HG03432 (cell line): ENCODE results near the gene PIANP.
"Not testable (repeated sequence)": the region's sequence is repeated elsewhere in the genome, so short reads cannot be mapped to it uniquely, and the experiment has no call there.

Experiments used
- ATAC-seq: cut with Tn5 transposase; IDR thresholded peaks from one replicate; pipeline ENCODE4 v1.9.1; 2021; ENCODE audit warnings: mild to moderate bottlenecking, moderate library complexity; ENCODE audit not compliant: unreplicated experiment

The PIANP gene, protein sequence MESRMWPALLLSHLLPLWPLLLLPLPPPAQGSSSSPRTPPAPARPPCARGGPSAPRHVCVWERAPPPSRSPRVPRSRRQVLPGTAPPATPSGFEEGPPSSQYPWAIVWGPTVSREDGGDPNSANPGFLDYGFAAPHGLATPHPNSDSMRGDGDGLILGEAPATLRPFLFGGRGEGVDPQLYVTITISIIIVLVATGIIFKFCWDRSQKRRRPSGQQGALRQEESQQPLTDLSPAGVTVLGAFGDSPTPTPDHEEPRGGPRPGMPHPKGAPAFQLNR

DNA sequence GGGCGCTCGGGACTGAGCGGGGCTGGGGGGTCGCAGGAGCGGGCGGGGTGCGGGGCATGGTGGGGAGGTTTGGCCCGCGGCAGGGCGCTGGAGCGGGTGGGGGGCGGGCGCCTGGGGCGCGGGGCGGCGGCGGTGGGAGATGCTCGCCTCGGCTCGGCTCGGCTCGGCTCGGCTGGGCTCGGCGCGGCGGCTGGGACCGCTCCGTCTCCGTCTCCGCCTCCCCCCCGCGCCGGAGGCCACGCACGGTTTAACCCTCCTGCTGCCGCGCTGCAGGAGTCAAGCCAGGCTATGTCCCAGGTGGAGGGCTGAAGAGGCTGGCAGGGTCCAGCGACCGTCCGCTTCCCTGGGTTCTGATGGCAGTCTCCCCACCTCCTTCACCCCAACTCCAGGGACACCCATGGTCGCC is at the start of gene PIANP:
Gene PIANP, minus strand, starts transcription at position 170 of the 406 bp plus-strand sequence. CDS start 2,754 bp downstream, outside the sequence.
- no peak for ATAC-seq

DNA sequence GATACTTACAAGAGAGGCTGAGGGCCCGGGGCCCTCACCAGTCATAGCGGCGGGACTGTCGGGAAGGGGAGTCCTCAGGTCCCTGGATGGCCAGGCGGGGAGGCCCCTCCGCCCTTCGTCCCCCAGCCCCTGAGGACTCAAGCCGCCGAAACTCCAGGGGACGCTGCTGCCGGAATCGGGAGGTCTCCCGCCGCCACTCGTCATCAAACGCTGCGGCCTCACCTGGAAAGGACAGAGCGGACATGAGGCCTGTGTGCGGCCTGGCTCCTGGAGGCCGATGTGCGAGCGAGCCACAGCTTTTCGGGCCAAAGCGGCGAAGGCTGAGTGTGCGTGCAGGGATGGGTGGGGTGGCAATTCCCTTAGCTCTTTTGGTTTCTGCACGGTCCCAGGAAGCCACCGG is 48.1 kb upstream of the PIANP start:
- no peak for ATAC-seq

DNA sequence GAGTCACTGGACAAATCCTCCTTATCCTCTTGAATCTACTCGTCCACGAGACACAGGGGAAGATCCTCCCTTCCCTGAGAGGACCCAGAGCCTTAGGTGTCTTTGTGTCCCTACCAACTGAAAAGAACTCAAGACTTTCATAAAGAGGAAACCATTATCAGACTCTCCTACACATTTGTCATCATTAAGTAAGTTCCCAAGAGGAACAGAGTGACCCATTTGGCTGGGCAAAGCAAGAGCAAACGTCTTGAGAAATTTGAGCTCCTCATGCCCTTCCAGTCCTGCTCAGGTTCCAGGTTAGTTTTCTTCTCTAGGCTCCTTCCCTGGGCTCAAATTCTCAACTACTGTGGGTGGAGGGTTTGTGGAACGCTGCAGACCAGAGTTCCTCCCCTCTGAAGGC is 46.6 kb upstream of the PIANP start:
- no peak for ATAC-seq

DNA sequence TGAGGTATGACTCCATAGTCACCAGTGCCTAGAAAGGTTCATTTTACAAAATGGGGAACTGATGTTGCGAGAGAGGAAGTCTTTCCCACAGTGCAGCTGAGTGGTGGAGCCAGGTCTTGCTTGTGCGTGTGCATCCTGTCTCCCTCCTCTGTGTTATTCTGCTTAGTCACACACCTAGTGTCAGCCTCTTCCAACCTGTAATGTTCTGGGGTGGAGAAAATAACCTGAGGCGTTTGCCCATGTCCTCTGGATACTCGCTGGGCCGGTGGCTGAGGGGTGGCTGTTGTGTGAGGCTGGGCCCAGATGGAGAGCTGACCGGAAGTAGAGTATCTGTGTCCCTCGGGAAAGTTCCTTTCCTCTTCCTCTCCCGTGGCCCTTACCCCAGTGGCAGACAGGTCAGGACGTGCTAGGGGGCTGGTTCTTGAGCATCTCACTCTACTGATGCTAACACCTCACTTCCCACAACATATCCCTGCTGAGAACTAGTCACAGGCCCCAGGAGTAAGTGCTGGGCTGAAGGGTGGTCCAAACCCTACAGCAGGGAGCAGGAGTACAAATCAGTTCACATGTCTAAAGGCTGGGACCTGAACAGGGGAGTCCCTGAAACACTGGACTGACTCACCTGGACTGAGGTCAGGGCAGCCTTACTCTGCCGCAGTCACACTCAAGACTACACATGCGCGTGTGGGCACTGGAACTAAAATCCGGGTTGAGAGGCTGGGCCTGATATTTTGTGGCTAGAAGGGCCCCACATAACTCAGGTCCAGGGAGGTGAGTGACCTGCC is 45.3 kb upstream of the PIANP start:
- ATAC-seq: no peak

DNA sequence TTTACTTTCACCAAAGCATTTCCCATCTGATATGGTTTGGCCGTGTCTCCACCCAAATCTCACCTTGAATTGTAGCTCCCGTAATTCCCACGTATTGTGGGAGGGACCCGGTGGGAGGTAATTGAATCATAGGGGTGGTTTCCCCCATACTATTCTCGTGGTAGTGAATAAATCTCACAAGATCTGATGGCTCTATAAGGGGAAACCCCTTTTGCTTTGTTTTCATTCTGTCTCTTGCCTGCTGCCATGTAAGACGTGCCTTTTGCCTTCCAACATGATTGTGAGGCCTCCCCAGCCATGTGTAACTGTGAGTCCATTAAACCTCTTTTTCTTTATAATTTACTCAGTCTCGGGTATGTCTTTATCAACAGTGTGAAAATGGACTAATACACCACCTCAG is 42.7 kb upstream of the PIANP start:
- ATAC-seq: not testable (repeated sequence)

DNA sequence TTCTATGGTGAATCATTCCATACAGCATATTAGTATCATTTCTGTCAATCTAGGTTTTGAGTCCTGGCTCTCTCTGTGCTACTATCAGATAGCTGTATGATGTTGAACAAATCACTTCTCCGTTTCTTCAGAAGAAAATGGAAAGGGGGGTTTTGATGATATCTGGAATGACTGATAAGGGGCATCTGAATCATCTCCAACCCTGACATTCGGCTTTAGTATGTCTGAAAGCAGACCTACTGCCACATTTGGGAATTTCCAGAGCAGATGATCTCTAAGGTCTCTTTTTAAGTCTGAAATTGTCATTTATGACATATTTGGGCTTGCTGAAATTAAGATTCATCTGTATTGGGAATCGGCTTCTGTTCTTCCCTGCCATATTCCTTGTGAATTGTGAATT is 42.2 kb upstream of the PIANP start:
- no peak for ATAC-seq

DNA sequence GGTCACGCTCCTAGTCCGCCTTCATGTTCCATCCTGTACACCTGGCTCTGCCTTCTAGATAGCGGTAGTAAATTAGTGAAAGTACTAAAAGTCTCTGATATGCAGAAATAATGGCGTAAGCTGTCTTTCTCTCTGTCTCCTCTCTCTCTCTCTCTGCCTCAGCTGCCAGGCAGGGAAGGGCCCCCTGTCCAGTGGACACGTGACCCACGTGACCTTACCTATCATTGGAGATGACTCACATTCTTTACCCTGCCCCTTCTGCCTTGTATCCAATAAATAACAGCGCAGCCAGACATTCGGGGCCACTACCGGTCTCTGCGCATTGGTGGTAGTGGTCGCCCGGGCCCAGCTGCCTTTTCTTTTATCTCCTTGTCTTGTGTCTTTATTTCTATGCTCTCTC is 41.5 kb upstream of the PIANP start:
- ATAC-seq: not testable (repeated sequence)

DNA sequence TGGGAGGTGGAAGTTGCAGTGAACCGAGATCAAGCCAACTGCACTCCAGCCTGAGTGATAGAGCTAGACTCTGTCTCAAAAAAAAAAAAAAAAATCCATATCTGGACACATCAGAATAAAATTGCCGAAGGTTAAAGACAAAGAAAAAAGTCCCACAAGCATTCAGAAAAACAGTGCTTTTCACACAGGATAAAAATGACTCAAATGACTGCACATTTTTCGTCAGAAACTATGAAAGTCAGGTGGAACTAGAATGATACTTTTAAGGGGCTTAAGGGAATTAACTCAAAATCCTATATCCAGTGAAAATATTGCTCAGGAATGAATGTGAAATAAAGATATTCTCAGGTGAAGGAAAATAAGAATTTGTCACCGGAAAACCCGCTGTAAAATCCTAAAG is 36.1 kb upstream of the PIANP start:
- ATAC-seq: no peak

DNA sequence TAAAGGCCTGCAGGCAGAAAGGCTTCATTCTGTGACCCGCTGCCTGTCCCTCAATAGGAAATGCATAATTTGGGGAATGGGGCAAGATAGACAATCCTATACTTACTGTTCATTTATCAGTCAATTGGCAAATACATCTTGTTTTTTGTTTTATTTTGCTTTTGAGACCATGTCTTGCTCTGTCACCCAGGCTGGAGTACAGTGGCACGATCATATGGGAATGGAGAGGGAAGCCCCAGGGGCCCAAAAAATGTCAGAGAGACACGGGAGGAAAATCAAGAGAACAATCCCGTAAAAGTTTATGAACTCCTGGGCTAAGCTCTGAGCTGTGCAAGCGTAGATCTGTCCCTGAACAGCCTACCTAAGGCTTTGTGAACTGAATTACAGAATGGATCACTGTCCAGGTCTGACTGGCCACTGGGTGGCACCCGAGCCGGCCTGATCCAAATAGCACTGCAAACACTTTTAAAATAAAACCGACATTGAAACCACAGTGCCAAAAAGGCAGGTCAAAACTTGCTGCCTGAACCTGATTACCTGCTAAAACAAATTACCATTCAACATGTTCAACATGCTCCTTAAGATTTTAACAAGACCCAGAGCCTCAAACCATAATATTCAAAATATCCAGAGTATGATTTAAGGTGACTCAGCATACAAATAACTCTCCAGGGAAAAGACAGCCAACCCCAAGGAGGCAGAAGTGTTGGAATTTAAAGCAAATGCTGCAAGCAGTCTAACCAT is 35.0 kb upstream of the PIANP start:
- no peak for ATAC-seq

DNA sequence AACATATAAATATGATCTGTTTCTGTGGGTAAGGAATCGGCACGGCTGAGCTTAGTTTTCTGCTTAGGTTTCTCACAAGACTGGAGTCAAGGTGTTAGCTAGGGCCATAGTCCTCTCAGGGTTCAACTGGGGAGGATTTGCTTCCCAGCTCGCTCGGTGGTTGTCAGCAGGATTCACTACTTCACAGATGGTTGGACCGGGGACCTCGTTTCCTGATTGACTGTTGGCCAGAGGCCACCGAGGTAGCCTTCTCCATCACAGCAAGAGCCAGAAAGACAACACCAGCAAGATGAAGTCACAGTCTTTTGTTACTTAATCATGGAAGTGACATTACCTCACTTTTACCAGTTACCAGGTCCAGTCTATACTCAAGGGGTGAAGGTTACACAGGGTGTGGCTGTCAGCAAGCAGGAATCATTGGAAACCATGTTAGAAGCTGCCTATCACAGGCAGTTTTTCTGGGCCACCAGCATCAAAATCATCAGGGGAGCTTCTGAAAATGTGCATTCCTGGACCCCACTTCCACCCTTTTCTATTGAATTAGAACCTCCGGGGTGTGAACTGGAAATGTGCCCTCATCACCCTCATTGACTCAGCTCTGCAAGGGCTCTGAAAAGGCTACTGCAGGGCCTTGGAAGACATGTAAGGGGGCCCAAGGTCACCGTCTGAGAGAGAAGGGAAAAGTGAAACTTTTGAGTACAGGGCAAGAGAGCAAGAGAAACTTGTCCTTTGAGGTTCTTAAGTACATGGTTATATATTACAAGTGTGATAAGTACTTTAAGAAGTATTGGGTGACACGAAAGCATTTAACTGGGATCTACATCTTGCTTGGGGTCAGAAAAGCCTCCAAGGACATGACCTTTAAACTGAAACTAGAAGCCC is 34.1 kb upstream of the PIANP start:
- ATAC-seq: no peak

DNA sequence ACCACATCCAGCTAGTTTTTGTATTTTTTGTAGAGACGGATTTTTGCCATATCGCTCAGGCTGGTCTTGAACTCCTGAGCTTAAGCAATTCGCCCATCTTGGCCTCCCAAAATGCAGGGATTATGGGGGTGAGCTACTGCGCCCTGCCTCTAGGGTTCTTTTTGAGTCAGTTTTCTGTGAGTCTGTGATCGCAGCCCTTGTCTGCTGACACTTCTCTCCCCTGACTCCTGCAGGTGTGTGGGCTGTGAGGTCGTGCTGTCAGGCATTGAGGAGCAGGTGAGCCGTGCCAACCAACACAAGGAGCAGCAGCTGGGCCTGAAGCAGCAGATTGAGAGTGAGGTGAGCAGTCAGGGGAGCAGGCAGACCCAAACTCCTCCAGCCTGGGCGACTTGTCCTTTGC is 29.6 kb upstream of the PIANP start:
- no peak for ATAC-seq

DNA sequence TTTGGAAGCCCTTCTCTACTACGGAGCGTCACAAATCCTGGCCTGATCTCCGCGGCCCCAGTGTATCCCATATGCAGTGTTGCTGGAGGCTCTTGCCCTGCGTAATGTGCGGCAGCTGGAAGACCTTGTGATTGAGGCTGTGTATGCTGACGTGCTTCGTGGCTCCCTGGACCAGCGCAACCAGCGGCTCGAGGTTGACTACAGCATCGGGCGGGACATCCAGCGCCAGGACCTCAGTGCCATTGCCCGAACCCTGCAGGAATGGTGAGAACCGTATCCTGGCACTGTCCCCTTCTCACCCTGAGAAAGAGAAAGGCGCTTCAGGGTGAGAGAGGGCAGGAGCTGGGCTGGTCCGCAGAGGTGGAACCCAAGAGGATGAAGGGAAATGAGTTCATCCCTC is 28.6 kb upstream of the PIANP start:
- no peak for ATAC-seq

DNA sequence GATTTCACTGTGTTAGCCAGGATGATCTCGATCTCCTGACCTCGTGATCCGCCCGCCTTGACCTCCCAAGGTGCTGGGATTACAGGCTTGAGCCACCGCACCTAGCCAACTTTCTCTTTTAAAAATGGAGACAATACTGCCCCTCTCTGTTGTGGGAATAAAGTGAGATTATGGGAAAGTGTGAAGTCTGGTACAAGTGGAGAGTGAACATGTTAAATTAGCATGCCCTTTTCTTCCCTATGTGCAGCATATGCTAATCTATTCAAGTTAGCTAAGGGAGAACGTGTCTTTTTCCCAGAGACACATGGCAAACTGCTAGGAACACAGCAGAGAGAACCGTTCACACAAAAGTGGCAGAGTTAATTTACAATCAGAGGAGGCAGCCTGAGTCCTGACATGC is 24.7 kb upstream of the PIANP start:
- ATAC-seq: no peak

DNA sequence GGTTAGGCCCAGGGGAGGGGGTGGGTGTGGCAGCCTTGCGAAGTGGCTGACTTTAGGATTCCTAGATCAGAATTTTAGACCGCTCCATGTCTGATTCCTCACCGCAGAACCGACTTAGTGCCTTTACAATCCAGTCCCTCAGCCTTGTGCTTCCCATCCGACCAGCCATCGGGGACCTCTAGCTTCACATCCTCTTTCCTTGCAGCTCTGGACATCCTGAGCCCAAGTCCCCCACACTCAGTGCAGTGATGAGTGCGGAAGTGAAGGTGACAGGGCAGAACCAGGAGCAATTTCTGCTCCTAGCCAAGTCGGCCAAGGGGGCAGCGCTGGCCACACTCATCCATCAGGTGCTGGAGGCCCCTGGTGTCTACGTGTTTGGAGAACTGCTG is 23.8 kb upstream of the PIANP start:
- peak; percentile 27 for ATAC-seq

DNA sequence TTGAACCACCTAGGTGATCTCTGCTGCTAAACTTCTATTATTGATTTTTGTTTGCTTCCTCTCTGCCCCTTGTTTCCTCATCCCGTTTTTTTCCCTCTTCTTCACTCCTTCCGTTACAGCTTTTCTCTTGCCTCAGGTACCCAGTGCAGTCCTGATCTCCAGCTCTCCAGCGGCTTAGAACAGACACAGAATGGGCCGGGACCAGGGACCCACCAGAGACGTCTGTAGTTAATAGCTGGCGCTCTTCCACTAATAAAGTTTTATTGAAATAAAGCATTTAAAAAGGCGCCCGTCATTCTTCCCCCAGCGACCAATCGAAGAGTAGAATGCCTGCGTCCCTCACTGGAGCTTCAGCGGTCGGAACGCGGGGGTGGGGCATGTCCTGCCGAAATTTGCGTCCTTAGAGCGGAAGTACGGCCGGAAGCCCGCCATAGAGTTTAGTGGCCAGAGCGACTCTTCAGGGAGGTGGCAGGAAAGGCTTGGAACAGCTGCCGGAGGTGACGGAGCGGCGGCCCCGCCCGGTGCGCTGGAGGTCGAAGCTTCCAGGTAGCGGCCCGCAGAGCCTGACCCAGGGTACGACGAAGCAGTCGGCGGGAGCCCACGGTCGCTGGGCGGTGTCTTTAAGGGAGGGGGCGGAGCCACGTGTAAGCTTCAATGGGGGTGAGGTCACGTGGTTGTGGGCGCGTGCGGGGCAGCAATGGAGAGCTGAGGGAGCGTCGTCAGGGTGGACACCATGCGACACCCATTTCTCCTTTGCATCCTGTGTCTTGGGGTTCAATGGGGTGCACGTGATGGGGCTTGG is 23.2 kb upstream of the PIANP start, which contains the start of gene COPS7A:
Gene COPS7A, plus strand, starts transcription at position 440 of the 802 bp plus-strand sequence. CDS start 611 bp downstream, outside the sequence.
- ATAC-seq: peak; percentile 95

DNA sequence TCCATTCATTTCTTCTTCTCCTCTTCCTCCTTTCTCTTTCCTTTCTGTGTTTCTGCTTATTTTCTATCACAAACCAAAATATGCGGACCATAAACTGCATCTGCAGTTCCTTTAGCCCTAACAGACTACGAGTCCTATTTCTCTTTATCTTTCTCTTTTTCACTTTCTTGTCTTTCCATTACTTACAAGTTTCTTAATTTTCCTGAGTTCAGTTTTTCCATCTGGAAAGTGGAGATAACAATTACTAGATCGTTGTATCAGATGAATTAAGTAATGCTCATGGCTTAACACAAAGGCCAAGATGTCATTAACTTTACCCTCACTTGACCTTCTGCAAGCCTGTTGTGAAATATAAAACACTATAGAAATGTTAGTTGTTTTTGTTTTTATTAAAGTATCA is 22.2 kb upstream of the PIANP start:
- ATAC-seq: no peak

DNA sequence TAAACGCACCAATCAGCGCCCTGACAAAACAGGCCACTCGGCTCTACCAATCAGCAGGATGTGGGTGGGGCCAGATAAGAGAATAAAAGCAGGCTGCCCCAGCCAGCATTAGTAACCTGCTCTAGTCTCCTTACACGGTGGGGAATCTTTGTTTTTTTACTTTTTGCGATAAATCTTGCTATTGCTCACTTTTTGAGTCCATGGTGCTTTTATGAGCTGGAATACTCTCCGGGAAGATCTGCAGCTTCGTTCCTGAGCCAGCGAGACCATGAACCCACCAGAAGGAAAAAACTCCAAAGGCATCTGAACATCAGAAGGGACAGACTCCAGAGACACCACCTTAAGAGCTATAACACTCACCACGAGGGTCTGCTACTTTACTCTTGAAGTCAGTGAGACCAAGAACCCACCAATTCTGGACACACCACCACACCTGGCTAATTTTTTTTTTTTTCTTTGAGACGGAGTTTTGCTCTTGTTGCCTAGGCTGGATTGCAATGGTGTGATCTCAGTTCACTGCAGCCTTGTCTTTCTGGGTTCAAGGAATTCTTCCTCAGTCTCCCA is 16.3 kb upstream of the PIANP start:
- ATAC-seq: no peak

DNA sequence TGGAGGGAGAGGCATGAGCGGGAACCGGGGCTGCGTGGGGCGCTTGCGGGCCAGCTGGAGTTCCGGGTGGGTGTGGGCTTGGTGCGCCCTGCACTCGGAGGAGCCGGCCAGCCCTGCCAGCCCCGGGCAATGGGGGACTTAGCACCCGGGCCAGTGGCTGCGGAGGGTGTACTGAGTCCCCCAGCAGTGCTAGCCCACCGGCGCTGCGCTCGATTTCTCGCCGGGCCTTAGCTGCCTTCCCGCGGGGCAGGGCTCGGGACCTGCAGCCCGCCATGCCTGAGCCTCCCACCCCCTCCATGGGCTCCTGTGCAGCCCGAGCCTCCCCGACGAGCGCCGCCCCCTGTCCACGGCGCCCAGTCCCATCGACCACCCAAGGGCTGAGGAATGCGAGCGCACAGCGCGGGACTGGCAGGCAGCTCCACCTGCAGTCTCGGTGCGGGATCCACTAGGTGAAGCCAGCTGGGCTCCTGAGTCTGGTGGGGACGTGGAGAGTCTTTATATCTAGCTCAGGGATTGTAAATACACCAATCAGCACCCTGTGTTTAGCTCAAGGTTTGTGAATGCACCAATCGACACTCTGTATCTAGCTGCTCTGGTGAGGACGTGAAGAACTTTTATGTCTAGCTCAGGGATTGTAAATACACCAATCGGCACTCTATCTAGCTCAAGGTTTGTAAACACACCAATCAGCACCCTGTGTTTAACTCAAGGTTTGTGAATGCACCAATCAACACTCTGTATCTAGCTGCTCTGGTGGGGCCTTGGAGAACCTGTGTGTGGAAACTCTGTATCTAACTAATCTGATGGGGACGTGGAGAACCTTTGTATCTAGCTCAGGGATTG is 15.6 kb upstream of the PIANP start:
- not testable (repeated sequence) for ATAC-seq

DNA sequence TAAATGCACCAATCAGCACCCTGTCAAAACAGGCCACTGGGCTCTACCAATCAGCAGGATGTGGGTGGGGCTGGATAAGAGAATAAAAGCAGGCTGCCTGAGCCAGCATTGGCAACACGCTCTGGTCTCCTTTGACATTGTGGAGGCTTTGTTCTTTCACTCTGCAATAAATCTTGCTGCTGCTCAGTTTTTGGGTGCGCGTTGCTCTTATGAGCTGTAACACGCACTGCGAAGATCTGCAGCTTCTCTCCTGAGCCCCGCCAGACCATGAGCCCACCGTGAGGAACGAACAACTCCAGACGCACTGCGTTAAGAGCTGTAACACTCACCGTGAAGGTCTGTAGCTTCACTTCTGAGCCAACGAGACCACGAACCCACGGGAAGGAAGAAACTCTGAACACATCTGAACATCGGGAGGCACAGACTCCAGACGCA is 8.4 kb upstream of the PIANP start:
- ATAC-seq: no peak
